ENCODE measurements around the gene ZNF558.
"Not testable (repeated sequence)": the region's sequence is repeated elsewhere in the genome, so short reads cannot be mapped to it uniquely, and the experiment has no call there.

ZNF558 gene

GRCh38 chr19:8794823-8795222 lies 37.3 kb downstream of the ZNF558 start:
- no peak for DNase-seq

- DNase-seq = not testable (repeated sequence)
Measured at GRCh38 chr19:8773587-8773986, 58.5 kb downstream of the ZNF558 start.

GRCh38 chr19:8769265-8769664 lies 62.8 kb downstream of the ZNF558 start:
- not testable (repeated sequence) for DNase-seq

- not testable (repeated sequence) for DNase-seq
Measured at GRCh38 chr19:8767257-8767656, 64.8 kb downstream of the ZNF558 start.
